NCI-H2029 treated with DMSO at 0.1 percent for 48 hours (cell line): Measurements from ENCODE around the gene MAD1L1.

Source experiments
- DNase-seq: peaks from one replicate; lab custom pipeline; 2025; lab: John Stamatoyannopoulos, UW

MAD1L1 gene

GRCh38 chr7:2104107-2104710 is 128.5 kb downstream of the MAD1L1 start:
- DNase-seq: no peak

GRCh38 chr7:2103071-2103898 is 129.5 kb downstream of the MAD1L1 start:
- DNase-seq: no peak

GRCh38 chr7:2102375-2102723 is 130.4 kb downstream of the MAD1L1 start:
- no peak for DNase-seq

GRCh38 chr7:2101630-2102374 is 130.9 kb downstream of the MAD1L1 start:
- DNase-seq: no peak

- DNase-seq: peak; percentile 11
These were observed 132.2 kb downstream of the MAD1L1 start for GRCh38 chr7:2100278-2101208.

- DNase-seq: no peak
These were observed 133.4 kb downstream of the MAD1L1 start for GRCh38 chr7:2099048-2099957.

GRCh38 chr7:2098496-2098895 is 134.2 kb downstream of the MAD1L1 start:
- no peak for DNase-seq

- DNase-seq: no peak
These were observed 134.7 kb downstream of the MAD1L1 start for GRCh38 chr7:2098056-2098455.

- no peak for DNase-seq
These were observed 135.3 kb downstream of the MAD1L1 start for GRCh38 chr7:2097492-2097891.

GRCh38 chr7:2096692-2097387 is 135.9 kb downstream of the MAD1L1 start:
- no peak for DNase-seq

- no peak for DNase-seq
These were observed 137.3 kb downstream of the MAD1L1 start for GRCh38 chr7:2095436-2095835.

- DNase-seq: no peak
These were observed 138.2 kb downstream of the MAD1L1 start for GRCh38 chr7:2094454-2095045.

GRCh38 chr7:2093843-2094220 is 138.9 kb downstream of the MAD1L1 start:
- DNase-seq: no peak

- no peak for DNase-seq
These were observed 139.4 kb downstream of the MAD1L1 start for GRCh38 chr7:2093215-2093842.

GRCh38 chr7:2092279-2092678 is 140.5 kb downstream of the MAD1L1 start:
- DNase-seq: no peak

GRCh38 chr7:2090526-2091520 is 141.9 kb downstream of the MAD1L1 start:
- no peak for DNase-seq

GRCh38 chr7:2088801-2089200 is 143.9 kb downstream of the MAD1L1 start:
- no peak for DNase-seq

GRCh38 chr7:2087744-2088143 is 145.0 kb downstream of the MAD1L1 start:
- no peak for DNase-seq
